DMS114 treated with DMSO at 0.1 percent for 48 hours (cell line): Measurements from ENCODE around the gene PHF21A.
"Not testable (repeated sequence)": the region's sequence is repeated elsewhere in the genome, so short reads cannot be mapped to it uniquely, and the experiment has no call there.

Experiments
- DNase-seq: peaks from one replicate; lab custom pipeline; 2025; ENCODE audit not compliant: unreplicated experiment; lab: John Stamatoyannopoulos, UW

Gene PHF21A

GRCh38 chr11:46036969-46037368 is 84.3 kb downstream of the PHF21A start:
- DNase-seq = no peak

- DNase-seq = no peak
Observed at GRCh38 chr11:46036009-46036408, 85.2 kb downstream of the PHF21A start.

- DNase-seq = no peak
Observed at GRCh38 chr11:46034041-46034440, 87.2 kb downstream of the PHF21A start.

- no peak for DNase-seq
Observed at GRCh38 chr11:46026606-46027293, 94.5 kb downstream of the PHF21A start.

GRCh38 chr11:46020084-46020599 is 101.1 kb downstream of the PHF21A start:
- no peak for DNase-seq

- no peak for DNase-seq
Observed at GRCh38 chr11:46018651-46019050, 102.6 kb downstream of the PHF21A start.

GRCh38 chr11:46017341-46017740 is 103.9 kb downstream of the PHF21A start:
- DNase-seq = no peak

GRCh38 chr11:46015941-46016340 is 105.3 kb downstream of the PHF21A start:
- no peak for DNase-seq

- not testable (repeated sequence) for DNase-seq
Observed at GRCh38 chr11:46014168-46014567, 107.1 kb downstream of the PHF21A start.

GRCh38 chr11:46012185-46012584 is 109.1 kb downstream of the PHF21A start:
- DNase-seq = no peak

- DNase-seq = no peak
Observed at GRCh38 chr11:46010100-46010499, 111.2 kb downstream of the PHF21A start.

- no peak for DNase-seq
Observed at GRCh38 chr11:46009647-46010046, 111.6 kb downstream of the PHF21A start.

GRCh38 chr11:46006418-46007070 is 114.7 kb downstream of the PHF21A start:
- peak; percentile 66 for DNase-seq

- no peak for DNase-seq
Observed at GRCh38 chr11:46003572-46003971, 117.7 kb downstream of the PHF21A start.

GRCh38 chr11:46002189-46002588 is 119.1 kb downstream of the PHF21A start:
- no peak for DNase-seq

GRCh38 chr11:46001448-46001914 is 119.8 kb downstream of the PHF21A start:
- DNase-seq = no peak

GRCh38 chr11:45997599-45997998 is 123.7 kb downstream of the PHF21A start:
- DNase-seq = no peak

GRCh38 chr11:45995342-45995734 is 125.9 kb downstream of the PHF21A start:
- no peak for DNase-seq

- no peak for DNase-seq
Observed at GRCh38 chr11:45994371-45995341, 126.6 kb downstream of the PHF21A start.

GRCh38 chr11:45993531-45994001 is 127.7 kb downstream of the PHF21A start:
- no peak for DNase-seq

- no peak for DNase-seq
Observed at GRCh38 chr11:45988921-45989320, 132.3 kb downstream of the PHF21A start.
